Measurements from ENCODE around the gene RAB39B.

Gene RAB39B

DNA sequence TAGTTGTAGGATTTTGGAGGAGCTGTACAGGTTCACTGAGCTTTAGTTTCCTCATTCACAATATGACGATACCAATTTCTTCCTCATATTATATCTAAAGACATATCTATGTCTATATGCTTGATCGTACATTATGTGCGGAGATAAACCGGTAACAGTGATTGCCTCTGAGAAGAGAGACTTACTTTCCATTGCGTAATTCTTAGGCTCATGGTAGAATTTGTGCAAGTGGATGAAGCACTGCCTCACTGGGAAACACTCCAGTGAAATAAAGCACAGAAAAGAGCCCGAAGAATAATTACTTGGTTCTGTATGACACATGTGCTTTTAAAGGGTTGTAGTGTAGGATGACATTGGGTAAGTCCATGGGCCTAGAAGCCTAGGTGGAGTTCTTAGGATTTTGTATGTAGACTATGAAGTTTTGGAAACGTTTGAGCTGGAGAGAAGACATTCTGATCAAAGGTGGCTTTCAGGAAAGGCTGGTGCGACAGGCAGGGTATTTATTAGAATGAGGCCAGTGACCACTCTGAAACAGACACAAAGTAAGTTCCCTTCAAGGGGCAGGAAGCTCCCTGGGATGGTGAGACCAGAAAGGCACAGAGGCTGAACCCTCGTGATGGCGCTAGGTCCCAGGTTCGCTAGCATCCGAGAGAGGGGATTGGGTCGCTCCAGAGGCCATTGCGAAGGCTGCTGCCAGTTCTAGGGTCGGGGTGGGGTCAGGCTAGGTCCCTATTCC, 48.7 kb downstream of the RAB39B start:
- DNase-seq = no peak

DNA sequence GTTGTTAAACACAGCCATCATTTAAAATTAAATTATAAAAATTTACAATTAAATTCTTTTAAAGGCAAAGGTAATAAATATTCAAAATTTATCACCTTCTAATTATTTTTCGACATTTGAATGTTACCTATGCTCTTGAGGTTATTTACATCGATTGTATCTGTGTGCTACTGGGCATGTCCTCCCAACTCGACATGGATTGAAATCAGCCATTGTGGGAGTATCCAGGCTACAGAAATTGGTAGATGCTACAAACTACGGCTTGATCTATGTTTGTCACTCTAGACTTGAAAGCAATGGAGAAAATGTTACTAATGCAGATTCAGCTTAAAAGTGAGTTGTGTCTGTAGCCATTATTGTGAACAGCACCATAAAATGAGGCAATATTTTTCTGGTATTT, 50.6 kb downstream of the RAB39B start:
- DNase-seq = no peak

DNA sequence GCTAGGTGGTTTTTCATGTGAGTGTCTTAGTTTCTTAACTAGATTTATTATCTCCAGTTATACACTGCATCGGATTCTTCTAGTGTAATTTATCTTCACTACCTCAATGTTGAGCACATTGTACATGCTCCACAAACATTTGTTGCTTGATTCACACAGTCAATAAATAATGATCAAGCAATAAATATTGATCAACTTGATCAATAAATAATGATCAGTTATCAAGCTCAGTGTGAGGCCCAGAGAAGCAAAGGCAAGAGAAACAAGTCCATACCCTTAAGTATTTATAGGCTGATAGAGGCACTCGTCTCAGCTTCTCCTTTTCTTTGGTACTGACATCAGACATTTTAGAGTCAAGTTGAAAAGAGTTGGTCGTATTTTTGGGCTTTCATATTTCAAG, 53.1 kb downstream of the RAB39B start:
- no peak for DNase-seq

All from T-helper 9 cell (primary cell).